Panc1 (cell line): ENCODE results near the gene PRC1. TPM values are rescaled to one million over a fixed set of nuclear protein-coding genes. Genes with fewer than 3 reads are reported as not detected.

Experiments
- ATAC-seq: fragments of 200-7000 bp; cut with Tn5 transposase; 2 replicates; pipeline ENCODE4 v1.9.1; 2020; ENCODE audit warnings: mild to moderate bottlenecking, moderate library complexity
- BruUV-seq: library from RNA; stranded (reverse); fragments of 400-500 nt; replicated peaks from 2 replicates; lab custom pipeline; 2021; lab: Mats Ljungman, UMichigan
- CTCF ChIA-PET: fragments of 300-600 bp; sonication (Branson Sonifier 250); formaldehyde crosslinking; loops from one replicate; lab custom pipeline; 2022; ENCODE audit warnings: antibody characterized with exemption; lab: Charles Lee
- POLR2A ChIA-PET: fragments of 300-600 bp; sonication (Branson Sonifier 250); formaldehyde crosslinking; loops from one replicate; lab custom pipeline; 2022; ENCODE audit warnings: antibody characterized with exemption; lab: Charles Lee
- DNase-seq: peaks from one replicate; pipeline ENCODE4 v3.0.0-alpha.2; 2010; ENCODE audit warnings: low read depth, low spot score
- H3K27ac ChIP-seq: 2 replicates; pipeline ENCODE4 v1.5.1; 2011; ENCODE audit warnings: mild to moderate bottlenecking, low read length, inconsistent platforms
- H3K27me3 ChIP-seq: fragments of 200-500 bp; sonication (Bioruptor generic); 2 replicates; pipeline ENCODE4 v1.6.0; 2014; ENCODE audit warnings: low read length, inconsistent platforms; ENCODE audit not compliant: control insufficient read depth, insufficient read depth
- H3K36me3 ChIP-seq: fragments of 200-500 bp; sonication (Bioruptor generic); 2 replicates; pipeline ENCODE4 v1.5.1; 2014; ENCODE audit warnings: inconsistent platforms, mild to moderate bottlenecking, low read length, moderate library complexity; ENCODE audit not compliant: control insufficient read depth, insufficient read depth
- H3K4me1 ChIP-seq: 2 replicates; pipeline ENCODE4 v1.5.1; 2011; ENCODE audit warnings: inconsistent platforms, mild to moderate bottlenecking, low read length, moderate library complexity; ENCODE audit not compliant: control insufficient read depth, insufficient read depth
- H3K4me3 ChIP-seq, 2 experiments: 2 replicates each; pipeline ENCODE4 v1.5.1; 2011 to 2012; ENCODE audit warnings: low read depth in 2 of 2, low read length in 2 of 2, mild to moderate bottlenecking in 2 of 2, inconsistent platforms in 1 of 2, moderate library complexity in 1 of 2
- H3K9me3 ChIP-seq: fragments of 200-500 bp; sonication (Bioruptor generic); 2 replicates; pipeline ENCODE4 v1.5.1; 2014; ENCODE audit warnings: low read depth, mild to moderate bottlenecking, inconsistent platforms, low read length, moderate library complexity; ENCODE audit not compliant: control insufficient read depth, insufficient read depth
- CTCF ChIP-seq: fragments of 450-650 bp; IDR thresholded peaks from 2 replicates; pipeline ENCODE4 v1.5.1; 2017; ENCODE audit warnings: mild to moderate bottlenecking
- POLR2AphosphoS5 ChIP-seq: IDR thresholded peaks from 2 replicates; pipeline ENCODE4 v1.6.1; 2012; ENCODE audit warnings: mild to moderate bottlenecking, low read depth, low read length, moderate library complexity
- REST ChIP-seq, 2 experiments: IDR thresholded peaks; 2 replicates each; pipeline ENCODE4 v1.6.1; 2011 to 2012; ENCODE audit warnings: low read depth in 2 of 2, control low read depth in 1 of 2, low read length in 1 of 2, mild to moderate bottlenecking in 1 of 2, moderate library complexity in 1 of 2; ENCODE audit not compliant: insufficient read depth in 1 of 2
- SIN3A ChIP-seq: IDR thresholded peaks from 2 replicates; pipeline ENCODE4 v1.6.1; 2012; ENCODE audit warnings: low read depth, mild to moderate bottlenecking, low read length, moderate library complexity, borderline replicate concordance; ENCODE audit not compliant: insufficient read depth
- TCF7L2 ChIP-seq: IDR thresholded peaks from 2 replicates; pipeline ENCODE4 v1.6.1; 2011; ENCODE audit warnings: mild to moderate bottlenecking, low read depth, low read length, inconsistent platforms
- in situ Hi-C: cut with HindIII; loops from 2 replicates; pipeline ENCODE4 v1.10.0; 2016; ENCODE audit warnings: low sequenced_read_pairs, low pct_unique_long_range_greater_than_20kb
- intact Hi-C: fragments of 100-400 bp; cut with micrococcal nuclease; formaldehyde crosslinking; loops from one replicate; pipeline ENCODE4 v1.10.0; 2022; ENCODE audit not compliant: unreplicated experiment
- total RNA-seq: library from RNA; stranded (reverse); gene quantifications from one replicate; pipeline ENCODE4 v1.2.1, GENCODE V29; 2021; ENCODE audit not compliant: unreplicated experiment

Gene PRC1
- total RNA-seq, 1 experiment from 2014 or later: 228 TPM

- H3K27ac ChIP-seq: peak overlapping the region; percentile 82
- peaks cover 4% of the 10 kb centered on the region for H3K36me3 ChIP-seq
- in situ Hi-C loops: no loop called here
- no TSS peak for BruUV-seq
- H3K27me3 ChIP-seq: no peaks in the 10 kb centered on the region
- ATAC-seq (peak; percentile 64), DNase-seq (no peak)
- peaks cover 46% of the 10 kb centered on the region for H3K4me1 ChIP-seq
- CTCF ChIA-PET: interaction anchor here (0.6 kb wide), 1 partner anchor 11 kb away, joined by 3 read pairs; no protein-coding TSS in a partner anchor
- intact Hi-C loops: no loop called here
- POLR2A ChIA-PET: no interaction called here
- H3K9me3 ChIP-seq: no peaks in the 10 kb centered on the region
- TF ChIP-seq POLR2AphosphoS5 (no peak), REST (IDR thresholded peaks at IDR 0.05; ENCODE audit: insufficient read depth in 1 of 2, low read depth in 2 of 2, low read length in 1 of 2) (0 out of 4 replicates have a peak, but pooled peaks of 1 of the 2 experiments have one; percentile 3)
- peak overlapping the region in 1 of 2 experiments; percentile 46; a peak in 3 of 4 replicates for H3K4me3 ChIP-seq
Measured at GRCh38 chr15:90988296-90988695, 6.0 kb downstream of the PRC1 start.

GRCh38 chr15:90987561-90988141, 6.7 kb downstream of the PRC1 start:
- H3K27me3 ChIP-seq: no peaks in the 10 kb centered on the region
- POLR2A ChIA-PET: no interaction called here
- H3K36me3 ChIP-seq: peaks cover 11% of the 10 kb centered on the region
- CTCF ChIA-PET: no interaction called here
- in situ Hi-C loops (no loop called here), intact Hi-C loops (no loop called here)
- no TSS peak for BruUV-seq
- H3K4me3 ChIP-seq: peak overlapping the region in 1 of 2 experiments; percentile 46; a peak in 3 of 4 replicates
- TF ChIP-seq POLR2AphosphoS5 (no peak), CTCF (no peak), SIN3A (no peak), REST (IDR thresholded peaks at IDR 0.05; ENCODE audit: insufficient read depth in 1 of 2, low read depth in 2 of 2, low read length in 1 of 2) (no peak), TCF7L2 (no peak)
- peak overlapping the region; percentile 82 for H3K27ac ChIP-seq
- DNase-seq (no peak), ATAC-seq (peak; percentile 51)
- peaks cover 46% of the 10 kb centered on the region for H3K4me1 ChIP-seq
- H3K9me3 ChIP-seq: no peaks in the 10 kb centered on the region
